Hepatocyte (in vitro differentiated cells): ENCODE data around the gene PPP5C.
"Not testable (repeated sequence)": the region's sequence is repeated elsewhere in the genome, so short reads cannot be mapped to it uniquely, and the experiment has no call there.

ENCODE experiments used
- CTCF ChIP-seq: fragments of 200-600 bp; sonication (generic); IDR thresholded peaks from 2 replicates; pipeline ENCODE4 v1.5.1; 2016; ENCODE audit warnings: antibody characterized with exemption, mild to moderate bottlenecking; ENCODE audit not compliant: poor library complexity
- EZH2 ChIP-seq: fragments of 200-600 bp; sonication (generic); IDR thresholded peaks from 2 replicates; pipeline ENCODE4 v1.6.1; 2016; ENCODE audit warnings: antibody characterized with exemption, mild to moderate bottlenecking, borderline replicate concordance

GRCh38 chr19:46414899-46415298, 68.0 kb downstream of the PPP5C start:
- not testable (repeated sequence) for TF ChIP-seq CTCF, EZH2
